CD14-positive monocyte (primary cell): ENCODE measurements around the gene KLHL8. TPM values are rescaled to one million over a fixed set of nuclear protein-coding genes. Genes with fewer than 3 reads are reported as not detected.

Source experiments
- DNase-seq, 3 donors: peaks; one replicate each; pipeline ENCODE4 v3.0.0-alpha.2; 2011 to 2022
- H2AFZ ChIP-seq: 2 replicates; pipeline ENCODE4 v1.6.0; 2012; ENCODE audit warnings: mild to moderate bottlenecking, low read depth, low read length, inconsistent platforms; ENCODE audit not compliant: insufficient read depth, poor library complexity, severe bottlenecking
- H3K27ac ChIP-seq, 2 donors: 1 replicate in 1 of 2; 2 replicates in 1 of 2; pipeline ENCODE4 v1.5.1; 2012 to 2013; ENCODE audit warnings: low read length in 2 of 2, control low read depth in 1 of 2, inconsistent platforms in 1 of 2, low read depth in 1 of 2, mild to moderate bottlenecking in 1 of 2
- H3K27me3 ChIP-seq, 2 donors: one replicate each; pipeline versions ENCODE4 v1.6.0 to v1.6.1; 2011 to 2013; ENCODE audit warnings: low read length in 2 of 2; ENCODE audit not compliant: control insufficient read depth in 2 of 2, insufficient read depth in 2 of 2
- H3K36me3 ChIP-seq, 2 donors: replicated peaks in 1 of 2; 1 replicate in 1 of 2; 2 replicates in 1 of 2; pipeline versions ENCODE4 v1.5.1 to v1.6.1; 2012 to 2013; ENCODE audit warnings: low read length in 2 of 2, control low read depth in 1 of 2, inconsistent platforms in 1 of 2, mild to moderate bottlenecking in 1 of 2; ENCODE audit not compliant: insufficient read depth in 2 of 2, control insufficient read depth in 1 of 2
- H3K4me1 ChIP-seq, 2 donors: 1 replicate in 1 of 2; 2 replicates in 1 of 2; pipeline versions ENCODE4 v1.5.1 to v1.6.1; 2012 to 2013; ENCODE audit warnings: low read length in 2 of 2, control low read depth in 1 of 2, inconsistent platforms in 1 of 2, mild to moderate bottlenecking in 1 of 2, moderate library complexity in 1 of 2; ENCODE audit not compliant: insufficient read depth in 2 of 2, control insufficient read depth in 1 of 2
- H3K4me2 ChIP-seq: replicated peaks from 2 replicates; pipeline ENCODE3; 2012; ENCODE audit warnings: low read length, moderate library complexity, mild to moderate bottlenecking; ENCODE audit not compliant: poor library complexity, severe bottlenecking; ENCODE audit errors: extremely low read depth
- H3K4me3 ChIP-seq, 3 experiments: fragments of 200-600 bp in 1 of 3; sonication (generic) in 1 of 3; replicated peaks in 1 of 3; 1 replicate in 2 of 3; 2 replicates in 1 of 3; pipeline ENCODE4 v1.5.1; 2011 to 2013; ENCODE audit warnings: low read length in 3 of 3, mild to moderate bottlenecking in 3 of 3, control low read depth in 2 of 3, low read depth in 2 of 3, inconsistent platforms in 1 of 3, moderate library complexity in 1 of 3
- H3K79me2 ChIP-seq: 2 replicates; pipeline ENCODE4 v1.6.0; 2012; ENCODE audit warnings: mild to moderate bottlenecking, control low read depth, inconsistent platforms, low read length, moderate library complexity; ENCODE audit not compliant: insufficient read depth
- H3K9ac ChIP-seq: 2 replicates; pipeline ENCODE4 v1.6.0; 2017; ENCODE audit warnings: low read length, mild to moderate bottlenecking; ENCODE audit not compliant: insufficient read depth, poor library complexity, severe bottlenecking
- H3K9me3 ChIP-seq, 2 donors: replicated peaks in 1 of 2; 1 replicate in 1 of 2; 2 replicates in 1 of 2; pipeline versions ENCODE4 v1.5.1 to v1.6.1; 2012 to 2013; ENCODE audit warnings: low read length in 2 of 2, control low read depth in 1 of 2; ENCODE audit not compliant: control insufficient read depth in 1 of 2, insufficient read depth in 1 of 2
- H4K20me1 ChIP-seq: 2 replicates; pipeline ENCODE4 v1.6.0; 2012; ENCODE audit warnings: mild to moderate bottlenecking, low read length, control low read depth, moderate library complexity; ENCODE audit not compliant: insufficient read depth
- H3K27ac Mint-ChIP-seq, 7 donors: one replicate each; pipeline ENCODE4 v1.8.0; 2020; ENCODE audit warnings: mild to moderate bottlenecking in 7 of 7, mixed read lengths in 7 of 7, moderate library complexity in 6 of 7, inconsistent platforms in 2 of 7
- H3K27me3 Mint-ChIP-seq, 3 donors: one replicate each; pipeline ENCODE4 v1.8.0; 2021 to 2022; ENCODE audit warnings: low read depth in 3 of 3, mild to moderate bottlenecking in 3 of 3, mixed read lengths in 3 of 3, moderate library complexity in 3 of 3, inconsistent platforms in 1 of 3
- H3K36me3 Mint-ChIP-seq, 2 donors: one replicate each; pipeline ENCODE4 v1.8.0; 2020; ENCODE audit warnings: mixed read lengths in 2 of 2, inconsistent platforms in 1 of 2, mild to moderate bottlenecking in 1 of 2
- H3K4me1 Mint-ChIP-seq: one replicate; pipeline ENCODE4 v1.8.0; 2020; ENCODE audit warnings: mild to moderate bottlenecking, mixed read lengths
- H3K4me3 Mint-ChIP-seq, 2 donors: one replicate each; pipeline ENCODE4 v1.8.0; 2020; ENCODE audit warnings: mild to moderate bottlenecking in 2 of 2, mixed read lengths in 2 of 2, moderate library complexity in 1 of 2
- H3K9me3 Mint-ChIP-seq, 7 donors: one replicate each; pipeline ENCODE4 v1.8.0; 2020 to 2022; ENCODE audit warnings: mixed read lengths in 7 of 7, mild to moderate bottlenecking in 6 of 7, moderate library complexity in 6 of 7, inconsistent platforms in 2 of 7
- CTCF ChIP-seq: fragments of 200-600 bp; IDR thresholded peaks from one replicate; pipeline ENCODE4 v1.8.0; 2022; ENCODE audit warnings: antibody characterized with exemption, mild to moderate bottlenecking
- WGBS: methylation state at CpG from one replicate; pipeline ENCODE4 v1.1.5; 2013; ENCODE audit warnings: missing lambda C conversion rate; ENCODE audit not compliant: insufficient coverage; 5-methylcytosine and 5-hydroxymethylcytosine counted together
- intact Hi-C, 2 donors: fragments of 100-400 bp; cut with micrococcal nuclease; formaldehyde crosslinking; loops; one replicate each; pipeline versions ENCODE4 v1.15.0 to v1.15.1; 2023
- polyA plus RNA-seq, 3 donors: library from polyadenylated mRNA; depleted of rRNA in 1 of 3; unstranded in 2 of 3; stranded (reverse) in 1 of 3; fragments of 300-500 nt in 2 of 3; fragments of >200 nt in 1 of 3; fragmentation: Illumina TruSeq in 2 of 3; gene quantifications; 1 replicate in 2 of 3; 2 replicates in 1 of 3; pipeline ENCODE4 v1.2.3, GENCODE V29; 2012 to 2021

Gene KLHL8
- polyA plus RNA-seq, 3 donors, result 7.5 to 28.6 (median 23.7) TPM

GRCh38 chr4:87262886-87263285 lies 42.5 kb upstream of the KLHL8 start:
- H3K36me3 Mint-ChIP-seq, result no peaks in the 10 kb centered on the region
- H3K27me3 Mint-ChIP-seq, result peaks cover 2 to 5% (median 3%) of the 10 kb centered on the region in 3 donors
- Histone ChIP-seq H3K36me3 (no peaks in the 10 kb centered on the region), H3K9ac (no peak overlapping the region), H3K27ac (no peak overlapping the region), H3K79me2 (no peaks in the 10 kb centered on the region), H3K4me3 (no peak overlapping the region), H3K4me2 (no peak overlapping the region), H2AFZ (no peak overlapping the region), H3K4me1 (no peaks in the 10 kb centered on the region), H3K9me3 (peaks cover 5 to 6% of the 10 kb centered on the region in 2 donors), H4K20me1 (no peaks in the 10 kb centered on the region), H3K27me3 (no peaks in the 10 kb centered on the region)
- peaks cover 2 to 26% (median 11%) of the 10 kb centered on the region in 7 donors for H3K9me3 Mint-ChIP-seq
- DNase-seq, result no peak
- no CpG with 5 or more reads among the region's 1 CpG for WGBS
- TF ChIP-seq CTCF, result no peak
- intact Hi-C loops, result no loop called here
- H3K4me3 Mint-ChIP-seq, result no peak overlapping the region
- peaks cover 9% of the 10 kb centered on the region for H3K4me1 Mint-ChIP-seq
- H3K27ac Mint-ChIP-seq, result no peak overlapping the region

- Mint-ChIP-seq H3K36me3 (no peaks in the 10 kb centered on the region), H3K4me3 (no peak overlapping the region), H3K27me3 (peaks cover 0 to 5% (median 2%) of the 10 kb centered on the region in 3 donors), H3K4me1 (peaks cover 9% of the 10 kb centered on the region), H3K9me3 (peaks cover 5 to 37% (median 22%) of the 10 kb centered on the region in 7 donors), H3K27ac (no peak overlapping the region)
- Histone ChIP-seq H2AFZ (no peak overlapping the region), H3K4me1 (no peaks in the 10 kb centered on the region), H3K9ac (no peak overlapping the region), H3K9me3 (peaks cover 5 to 9% of the 10 kb centered on the region in 2 donors), H3K4me2 (no peak overlapping the region), H3K79me2 (no peaks in the 10 kb centered on the region), H3K4me3 (no peak overlapping the region), H4K20me1 (no peaks in the 10 kb centered on the region), H3K27me3 (no peaks in the 10 kb centered on the region), H3K27ac (no peak overlapping the region), H3K36me3 (no peaks in the 10 kb centered on the region)
- intact Hi-C loops, result no loop called here
- no CpG with 5 or more reads among the region's 2 CpGs for WGBS
- no peak for TF ChIP-seq CTCF
- no peak for DNase-seq
Observed at GRCh38 chr4:87260477-87260876, 40.1 kb upstream of the KLHL8 start.
